NCI-H345 (cell line): ENCODE measurements around the gene CHRNB4.
A peak's percentile ranks its signal among the peaks of the same experiment; 100 is the strongest.
"Not testable (repeated sequence)": the region's sequence is repeated elsewhere in the genome, so short reads cannot be mapped to it uniquely, and the experiment has no call there.

Source experiments
- DNase-seq: peaks from one replicate; lab custom pipeline; 2025; lab: John Stamatoyannopoulos, UW

The CHRNB4 gene, protein sequence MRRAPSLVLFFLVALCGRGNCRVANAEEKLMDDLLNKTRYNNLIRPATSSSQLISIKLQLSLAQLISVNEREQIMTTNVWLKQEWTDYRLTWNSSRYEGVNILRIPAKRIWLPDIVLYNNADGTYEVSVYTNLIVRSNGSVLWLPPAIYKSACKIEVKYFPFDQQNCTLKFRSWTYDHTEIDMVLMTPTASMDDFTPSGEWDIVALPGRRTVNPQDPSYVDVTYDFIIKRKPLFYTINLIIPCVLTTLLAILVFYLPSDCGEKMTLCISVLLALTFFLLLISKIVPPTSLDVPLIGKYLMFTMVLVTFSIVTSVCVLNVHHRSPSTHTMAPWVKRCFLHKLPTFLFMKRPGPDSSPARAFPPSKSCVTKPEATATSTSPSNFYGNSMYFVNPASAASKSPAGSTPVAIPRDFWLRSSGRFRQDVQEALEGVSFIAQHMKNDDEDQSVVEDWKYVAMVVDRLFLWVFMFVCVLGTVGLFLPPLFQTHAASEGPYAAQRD

GRCh38 chr15:78641102-78641748 is at the start of gene CHRNB4:
Gene CHRNB4, minus strand, starts transcription at chr15:78641210. Its CDS starts 77 bp downstream, at chr15:78641133.
- peak; percentile 7 for DNase-seq

- no peak for DNase-seq
Observed at GRCh38 chr15:78689626-78690025, 48.6 kb upstream of the CHRNB4 start.

DNA sequence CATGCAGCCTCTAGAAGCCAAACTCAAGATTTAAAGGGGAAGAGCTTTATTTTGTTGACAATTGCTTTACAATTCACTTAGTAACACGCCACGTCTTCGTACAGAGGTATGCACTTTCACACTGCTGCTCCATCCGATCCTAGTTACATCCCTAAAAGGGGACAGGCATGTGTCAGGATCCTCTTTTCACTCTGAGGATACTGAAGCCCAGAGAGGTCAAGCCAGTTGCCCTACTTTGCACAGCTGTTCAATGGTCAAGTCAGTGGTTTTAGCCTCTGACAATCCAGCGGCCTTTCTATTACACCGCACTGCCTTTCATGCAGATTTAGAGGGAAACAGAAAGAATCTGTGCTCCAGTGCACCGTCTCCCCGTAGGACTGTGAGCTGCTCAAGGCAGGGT is 44.9 kb upstream of the CHRNB4 start:
- no peak for DNase-seq

DNA sequence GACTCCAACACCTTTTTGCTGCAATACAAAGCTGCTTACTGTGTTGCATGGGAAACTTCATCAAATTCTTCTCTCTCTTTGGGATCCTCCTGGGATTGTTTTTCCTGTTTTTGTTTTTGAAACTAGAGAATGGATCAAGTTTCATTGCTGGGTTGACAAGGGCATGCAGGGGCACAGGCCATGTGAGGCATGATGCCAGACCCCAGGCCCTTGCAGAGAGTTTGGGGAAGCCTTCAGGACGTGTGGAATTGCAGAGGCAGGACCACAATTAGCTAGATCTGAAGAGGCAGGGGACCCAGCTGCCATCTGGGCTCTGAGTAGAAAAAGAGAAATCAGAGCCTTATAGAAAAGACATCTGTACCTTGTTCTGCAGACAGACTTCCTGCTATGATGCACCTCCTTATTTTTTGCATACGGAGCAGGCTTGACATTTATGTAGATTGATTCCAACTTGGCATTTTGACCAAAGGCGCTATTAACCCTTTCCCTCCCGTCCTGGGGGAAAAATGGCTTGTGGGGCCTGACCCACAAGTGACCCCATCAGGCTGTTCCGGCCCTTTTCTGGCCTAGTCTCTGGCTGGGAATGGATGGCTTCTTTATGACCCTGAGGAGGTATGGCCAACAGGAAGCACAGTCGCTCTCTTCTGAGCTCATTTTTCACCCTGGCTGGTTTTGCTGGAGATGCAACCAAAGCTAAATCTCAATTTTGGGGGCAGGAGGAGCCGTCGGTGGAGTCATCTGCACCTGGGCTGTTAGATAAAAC is 44.3 kb upstream of the CHRNB4 start:
- DNase-seq, result no peak

GRCh38 chr15:78684657-78685056 is 43.6 kb upstream of the CHRNB4 start:
- DNase-seq, result no peak

GRCh38 chr15:78683599-78683998 is 42.6 kb upstream of the CHRNB4 start:
- not testable (repeated sequence) for DNase-seq

GRCh38 chr15:78682693-78683410 is 41.8 kb upstream of the CHRNB4 start:
- DNase-seq, result no peak

- DNase-seq, result no peak
Observed at GRCh38 chr15:78682004-78682651, 41.1 kb upstream of the CHRNB4 start.

GRCh38 chr15:78681281-78682003 is 40.4 kb upstream of the CHRNB4 start:
- no peak for DNase-seq

- no peak for DNase-seq
Observed at GRCh38 chr15:78680431-78681075, 39.5 kb upstream of the CHRNB4 start.

DNA sequence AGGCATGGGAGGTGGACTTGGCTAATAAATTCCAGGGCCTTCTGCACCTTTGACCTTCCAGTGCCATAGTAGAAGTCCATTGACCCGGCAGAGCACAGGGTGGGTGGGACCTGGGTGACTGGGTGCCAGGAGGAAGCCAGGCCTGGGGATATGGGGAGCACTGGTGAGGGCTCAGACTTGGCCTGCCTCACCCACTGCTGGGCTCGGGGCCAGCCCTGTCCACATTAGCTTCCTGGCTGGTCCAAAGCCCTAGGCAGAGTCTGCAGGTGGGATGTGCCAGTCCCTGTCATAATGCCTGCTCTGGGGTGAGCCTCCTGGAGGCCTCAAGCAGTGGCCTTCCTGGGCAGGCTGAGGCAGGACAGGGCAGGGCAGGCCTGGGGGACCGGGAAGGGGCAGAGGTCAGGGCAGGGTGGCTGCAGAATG is 38.1 kb upstream of the CHRNB4 start:
- no peak for DNase-seq

- no peak for DNase-seq
Observed at GRCh38 chr15:78676424-78677110, 35.6 kb upstream of the CHRNB4 start.

DNA sequence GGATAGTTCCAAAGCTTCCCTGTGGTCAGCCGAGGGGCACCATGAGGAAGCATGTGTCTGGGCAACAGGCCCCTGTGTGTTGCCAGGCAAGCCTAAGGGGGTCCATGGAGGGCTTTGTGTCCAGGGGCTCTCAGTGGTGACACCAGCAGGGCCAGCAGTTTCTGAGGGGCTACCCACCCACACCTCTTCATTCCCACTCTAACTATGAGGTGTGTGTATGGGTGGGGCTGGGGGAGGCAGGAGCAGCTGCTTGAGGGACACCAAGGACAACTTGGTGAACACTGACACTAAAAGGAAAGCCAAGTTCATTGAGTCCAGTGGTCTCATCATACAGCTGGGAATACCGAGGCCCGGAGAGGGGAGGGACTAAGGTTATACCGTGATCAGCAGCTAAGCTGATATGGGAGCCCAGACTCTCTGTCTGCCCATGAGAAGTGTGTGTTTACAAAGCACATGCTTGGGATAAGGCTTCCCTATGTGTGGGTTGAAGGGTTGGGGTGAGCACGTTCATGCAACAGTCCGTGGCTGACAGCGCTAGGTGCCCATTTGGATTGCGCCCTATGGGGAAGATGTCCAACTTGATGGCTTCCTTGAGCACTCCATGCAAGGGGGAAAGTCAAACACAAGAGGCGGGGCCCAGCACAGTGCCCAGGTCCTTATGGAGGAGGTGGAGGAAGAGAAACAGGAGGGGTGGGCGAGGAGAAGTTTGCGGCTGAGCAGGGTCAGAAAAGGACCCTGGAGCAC is 34.8 kb upstream of the CHRNB4 start:
- no peak for DNase-seq

DNA sequence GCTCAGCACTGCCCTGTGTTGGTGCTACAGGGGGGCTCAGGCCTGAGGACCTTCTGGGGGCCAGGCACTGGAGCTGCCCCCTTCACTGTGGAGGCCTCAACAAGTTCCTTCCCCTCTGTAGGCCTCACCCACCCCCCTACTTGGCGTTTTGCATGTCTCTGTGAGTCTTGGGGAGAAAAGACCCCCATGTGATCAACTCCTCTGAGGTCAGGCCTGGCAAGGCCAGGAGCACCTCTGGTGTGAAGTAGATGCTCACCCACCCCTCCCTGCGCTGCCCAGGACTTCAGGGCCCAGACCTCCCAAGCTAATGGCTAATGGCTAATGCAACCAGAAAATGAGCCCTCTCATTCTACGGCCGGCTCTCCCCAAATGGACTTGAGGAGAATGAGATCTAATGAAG is 34.2 kb upstream of the CHRNB4 start:
- no peak for DNase-seq

- no peak for DNase-seq
Observed at GRCh38 chr15:78673917-78674444, 33.0 kb upstream of the CHRNB4 start.

- no peak for DNase-seq
Observed at GRCh38 chr15:78673476-78673875, 32.5 kb upstream of the CHRNB4 start.

GRCh38 chr15:78672285-78673014 is 31.4 kb upstream of the CHRNB4 start:
- DNase-seq, result no peak
